CD4-positive, alpha-beta T cell treated with Interleukin-6 for 4 hours (primary cell): Measurements from ENCODE around the gene C22orf23.

Experiments used
- DNase-seq: peaks from one replicate; pipeline ENCODE4 v3.0.0-alpha.2; 2020; ENCODE audit warnings: mixed read lengths

C22orf23 gene

DNA sequence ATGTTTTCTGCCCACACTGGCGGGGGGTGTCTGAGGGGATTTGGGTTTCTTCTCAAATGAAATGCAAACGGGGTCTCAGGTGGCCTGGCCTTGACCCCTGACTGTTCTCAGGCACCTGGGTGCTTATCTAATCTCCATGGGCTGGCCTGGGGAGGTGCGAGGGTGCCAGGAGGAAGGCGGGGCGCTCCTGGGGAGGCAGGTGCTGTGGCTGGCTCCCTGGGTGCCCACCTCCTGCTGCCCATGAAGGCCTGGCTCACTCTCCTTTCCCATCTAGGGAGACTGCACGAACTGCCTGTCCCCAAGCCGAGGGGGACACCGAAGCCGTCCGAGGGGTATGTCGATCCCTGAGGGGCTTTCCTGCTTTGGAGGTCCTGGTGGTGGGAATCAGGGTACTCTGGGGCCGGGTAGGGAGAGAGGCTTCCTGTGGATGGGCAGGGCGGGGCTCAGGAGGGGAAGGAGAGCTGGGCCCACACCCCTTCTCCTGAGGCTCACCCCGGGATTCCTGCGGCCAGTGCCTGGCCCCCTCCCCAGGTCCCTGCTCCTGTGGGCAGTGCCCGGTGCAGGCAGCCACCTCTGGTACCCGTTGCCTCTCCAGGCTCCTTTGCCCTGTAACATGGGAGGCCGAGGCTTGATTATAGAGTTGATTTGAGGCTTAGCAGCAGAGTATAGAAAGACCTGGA, 28.9 kb downstream of the C22orf23 start:
- DNase-seq: no peak

DNA sequence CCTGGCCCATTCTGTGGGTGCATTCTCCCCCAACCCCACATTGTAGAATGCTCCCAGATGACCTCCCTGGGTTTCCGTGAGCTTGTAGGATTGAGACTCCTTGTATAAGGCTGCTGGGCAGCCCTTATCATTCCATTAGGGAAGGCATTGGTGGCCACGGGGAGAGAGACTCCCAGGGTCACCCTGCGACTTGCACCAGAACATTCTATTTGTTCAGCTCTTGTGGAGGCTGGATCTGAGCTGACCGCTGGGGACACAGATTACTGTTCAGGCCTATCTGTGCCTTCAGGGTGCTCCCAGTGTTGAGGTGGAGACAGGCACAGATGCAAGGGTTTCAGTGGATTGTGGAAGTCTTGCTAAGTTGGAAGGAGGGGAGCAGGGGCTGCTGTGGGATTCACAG, 29.5 kb downstream of the C22orf23 start:
- DNase-seq: no peak

DNA sequence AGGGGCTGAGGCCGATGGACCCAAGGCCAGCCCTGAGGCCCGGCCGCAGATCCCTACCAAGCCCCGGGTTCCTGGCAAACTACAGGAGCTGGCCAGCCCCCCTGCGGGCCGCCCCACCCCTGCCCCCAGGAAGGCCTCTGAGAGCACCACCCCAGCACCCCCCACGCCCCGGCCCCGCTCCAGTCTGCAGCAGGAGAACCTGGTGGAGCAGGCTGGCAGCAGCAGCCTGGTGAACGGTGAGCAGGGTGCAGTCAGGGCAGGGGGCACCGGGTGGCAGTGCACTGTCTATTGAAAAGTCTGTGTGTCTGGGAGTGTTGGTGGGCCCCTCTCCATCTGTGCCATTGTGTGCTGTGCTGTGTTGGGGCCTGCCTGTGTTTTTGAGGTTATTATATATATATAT, 31.2 kb downstream of the C22orf23 start:
- DNase-seq: no peak

DNA sequence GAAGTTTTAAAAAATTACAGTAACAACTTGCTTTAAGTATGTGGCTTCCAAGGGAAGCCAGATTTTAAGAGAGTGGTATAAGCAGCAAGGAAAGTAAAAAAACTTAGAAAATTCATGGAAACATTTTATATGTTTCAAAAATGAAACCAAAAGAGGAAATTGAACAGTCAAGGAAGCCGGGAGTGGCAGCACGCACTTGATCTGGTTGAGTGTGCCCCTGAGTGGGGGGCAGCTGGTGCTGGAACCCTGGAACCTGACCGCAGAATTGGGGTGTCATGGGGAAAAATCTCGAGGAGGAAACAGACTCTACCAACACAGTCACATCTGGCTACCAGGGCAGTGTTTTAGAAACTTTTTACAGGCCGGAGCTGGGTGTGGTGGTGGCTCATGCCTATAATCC, 33.3 kb downstream of the C22orf23 start:
- no peak for DNase-seq

DNA sequence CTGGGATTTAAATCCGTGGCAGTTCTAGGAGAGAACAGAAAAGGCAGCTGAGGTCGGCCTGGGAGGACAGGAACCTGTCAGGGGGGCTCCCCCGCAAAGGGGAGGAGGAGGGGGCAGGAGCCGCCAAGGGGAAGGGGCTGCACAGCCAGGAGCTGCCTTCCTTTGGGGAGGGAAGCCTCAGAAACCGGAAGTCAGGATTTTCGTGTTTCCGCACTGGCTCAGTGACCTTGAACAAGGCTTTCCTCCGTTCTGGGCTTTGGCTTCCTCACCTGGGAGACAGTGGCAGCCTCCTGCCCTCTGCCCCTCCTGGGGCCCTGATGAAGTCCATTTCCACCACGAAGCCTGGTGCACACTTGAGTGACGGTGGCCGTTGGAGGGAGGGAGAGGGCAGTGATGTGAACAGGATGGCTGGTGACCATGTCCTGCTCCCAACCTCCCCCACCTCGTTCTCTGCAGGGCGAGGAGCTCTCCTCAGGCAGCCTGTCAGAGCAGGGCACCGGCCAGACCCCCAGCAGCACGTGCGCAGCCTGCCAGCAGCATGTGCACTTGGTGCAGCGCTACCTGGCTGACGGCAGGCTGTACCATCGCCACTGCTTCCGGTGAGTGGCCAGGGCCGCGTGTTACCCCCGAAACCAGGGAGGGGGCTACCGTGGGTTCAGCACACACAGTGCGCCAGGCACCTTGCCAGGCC, 34.7 kb downstream of the C22orf23 start:
- no peak for DNase-seq

DNA sequence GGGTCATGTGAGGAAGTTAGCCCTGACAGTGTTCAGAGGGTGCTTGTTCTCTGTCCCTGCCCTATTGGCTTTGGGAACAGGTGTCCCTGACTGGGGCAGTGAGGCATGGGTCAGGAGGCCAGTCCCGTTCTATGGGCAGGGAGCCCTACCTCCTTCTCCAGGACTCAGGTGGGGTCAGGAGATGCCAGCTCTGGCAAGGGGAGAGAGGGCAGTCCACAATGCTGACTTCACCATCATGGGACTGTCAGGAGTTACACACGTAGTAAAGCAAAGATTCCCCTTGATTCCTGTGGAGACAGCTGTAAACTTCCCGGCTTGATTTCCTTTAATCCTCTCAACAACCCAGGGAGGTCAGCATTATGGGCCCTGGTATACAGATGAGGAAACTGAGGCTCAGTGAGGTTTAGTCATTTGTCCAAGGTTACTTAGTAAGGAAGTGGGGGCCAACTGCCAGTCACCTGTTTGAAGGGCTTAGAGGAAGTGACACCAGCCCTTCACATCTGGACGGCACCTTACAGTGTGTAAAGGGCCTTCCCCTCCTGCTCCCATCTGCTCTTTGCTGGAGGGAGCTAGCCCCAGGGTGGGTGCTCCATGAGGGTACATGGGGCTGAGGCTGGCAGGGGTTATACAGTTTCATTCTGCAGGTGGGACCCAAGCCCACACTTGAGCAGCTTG, 35.4 kb downstream of the C22orf23 start:
- DNase-seq: no peak

DNA sequence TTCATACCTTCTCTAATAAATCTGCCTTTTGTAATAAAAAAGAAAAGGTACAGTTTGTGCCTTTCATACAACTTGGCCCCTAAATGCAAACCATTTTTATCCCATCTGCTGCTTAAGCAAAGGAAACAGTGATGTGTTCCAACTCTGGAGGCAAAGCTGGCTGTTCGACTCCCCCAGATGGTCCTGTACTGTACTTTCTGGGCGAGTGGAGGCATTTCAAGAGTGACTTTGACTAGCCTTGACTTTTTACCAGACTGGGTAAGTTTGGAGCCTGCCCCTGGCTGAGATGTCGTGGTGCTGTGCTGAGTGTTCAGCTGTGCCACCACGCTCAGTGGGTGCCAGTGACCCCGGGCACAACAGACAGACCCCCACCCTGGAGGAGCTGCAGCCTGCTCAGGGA, 37.1 kb downstream of the C22orf23 start:
- DNase-seq: no peak

DNA sequence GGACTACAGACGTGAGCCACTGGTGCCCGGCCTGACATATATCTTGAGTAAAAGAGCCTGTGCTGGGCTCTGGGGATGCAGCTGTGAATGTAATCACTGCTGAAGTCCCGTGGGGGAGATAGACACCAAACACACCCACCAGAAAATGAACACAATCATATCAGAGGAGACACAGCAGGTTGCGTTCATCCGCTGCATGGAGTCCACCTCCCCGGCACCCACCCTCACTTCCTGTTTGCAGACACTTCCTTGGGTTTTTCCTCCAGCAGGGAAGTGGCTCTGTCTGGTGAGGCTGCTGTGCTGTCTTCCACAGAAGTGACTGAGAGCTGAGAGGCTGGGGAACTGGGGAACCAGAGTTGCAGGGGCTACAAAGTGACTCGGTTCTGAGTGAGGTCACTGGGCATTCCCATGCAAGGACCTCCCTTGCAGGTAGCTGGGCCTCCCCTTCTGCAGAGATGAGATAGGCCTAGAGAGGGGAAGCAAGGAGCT, 40.1 kb downstream of the C22orf23 start:
- no peak for DNase-seq

DNA sequence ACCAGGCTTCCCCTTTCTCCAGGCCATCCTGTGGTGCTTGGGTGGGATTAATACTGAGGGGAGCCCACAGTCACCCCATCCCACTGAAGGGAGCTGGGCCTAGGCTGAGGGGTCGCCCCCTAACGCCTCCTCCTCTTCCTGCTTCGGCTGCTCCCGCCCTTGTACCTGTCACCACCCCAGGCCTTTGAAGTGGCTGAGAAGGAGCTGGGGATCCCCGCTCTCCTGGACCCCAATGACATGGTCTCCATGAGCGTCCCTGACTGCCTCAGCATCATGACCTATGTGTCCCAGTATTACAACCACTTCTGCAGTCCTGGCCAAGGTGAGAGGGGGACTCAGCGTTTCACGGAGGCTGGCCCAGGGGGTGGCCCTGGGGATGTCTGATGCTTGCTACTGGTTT, 41.2 kb downstream of the C22orf23 start:
- DNase-seq: no peak

DNA sequence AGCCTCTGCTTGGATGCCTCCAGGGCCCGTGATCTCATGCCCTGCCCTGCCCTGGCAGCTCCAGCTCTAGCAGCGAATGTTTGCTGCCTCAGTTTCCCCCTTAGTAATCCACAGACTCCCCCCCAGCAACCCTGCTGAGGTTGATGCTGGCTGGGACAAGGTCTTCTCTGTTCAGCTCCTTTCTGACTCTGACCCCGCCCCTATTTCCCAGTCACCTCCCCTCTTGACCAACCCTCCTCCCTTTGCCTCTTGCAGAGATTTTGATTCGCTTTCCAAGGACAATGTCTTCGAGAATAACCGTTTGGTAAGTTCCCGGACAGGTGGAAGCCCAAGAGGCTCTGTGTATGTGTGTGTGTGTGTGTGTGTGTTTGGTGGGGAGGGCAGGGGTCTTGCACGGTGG, 41.7 kb downstream of the C22orf23 start:
- DNase-seq: no peak

DNA sequence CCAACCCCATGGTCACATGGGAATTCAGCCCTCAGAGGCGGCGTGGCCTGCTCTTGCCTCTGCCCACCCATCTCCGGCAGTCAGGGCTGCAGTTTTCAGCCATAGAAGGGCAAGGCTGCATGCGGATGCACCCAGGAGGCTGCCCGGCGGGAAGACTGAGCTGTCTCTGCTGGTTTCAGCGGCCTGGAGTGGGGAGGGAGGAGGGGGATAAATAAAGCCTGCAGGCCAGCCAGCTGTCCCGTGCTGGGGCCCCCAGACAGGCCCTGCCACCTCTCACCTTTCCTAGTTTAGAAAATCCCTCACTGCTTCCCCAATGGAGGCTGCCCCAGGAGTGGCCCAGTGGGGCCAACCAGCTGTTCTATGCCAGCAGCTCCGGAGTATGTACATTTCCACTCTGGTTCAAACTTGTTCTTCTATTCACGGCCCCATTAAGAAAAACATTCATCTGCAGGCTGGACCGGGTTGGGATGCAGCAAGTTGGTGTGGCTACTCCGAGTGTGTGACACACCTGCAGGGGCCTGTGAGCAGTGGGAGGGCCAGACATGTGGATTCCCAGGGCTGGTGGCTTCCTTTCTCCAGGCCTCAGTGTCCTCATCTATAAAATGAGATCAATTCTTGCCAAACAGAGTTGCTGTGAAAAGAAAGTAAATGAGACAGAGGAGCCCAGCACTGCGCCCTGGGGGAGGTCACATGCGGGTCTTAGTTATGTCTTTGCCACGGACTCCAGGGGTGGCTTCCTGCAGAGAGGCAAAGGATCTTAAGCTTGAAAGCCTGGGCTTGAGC, 42.3 kb downstream of the C22orf23 start:
- no peak for DNase-seq

DNA sequence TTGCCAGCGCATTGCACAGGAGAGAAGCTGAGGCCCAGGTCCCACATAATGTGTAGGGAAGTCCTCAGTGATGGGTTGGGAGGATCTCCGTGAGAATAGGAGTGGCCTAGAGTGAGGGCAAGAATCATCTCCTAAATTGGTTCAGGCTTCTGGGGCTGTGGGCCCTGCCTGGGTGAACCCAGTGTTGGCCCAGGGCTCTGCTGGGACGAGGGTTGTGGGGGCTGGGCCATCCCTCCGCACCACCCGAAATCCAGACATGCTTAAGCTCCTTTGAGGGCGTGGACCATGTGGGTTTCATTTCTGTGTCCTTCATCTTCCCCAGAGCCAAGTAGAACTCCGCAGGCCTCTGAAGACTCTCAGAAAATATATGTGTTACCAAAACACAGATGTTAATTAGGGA, 43.6 kb downstream of the C22orf23 start:
- DNase-seq: no peak

DNA sequence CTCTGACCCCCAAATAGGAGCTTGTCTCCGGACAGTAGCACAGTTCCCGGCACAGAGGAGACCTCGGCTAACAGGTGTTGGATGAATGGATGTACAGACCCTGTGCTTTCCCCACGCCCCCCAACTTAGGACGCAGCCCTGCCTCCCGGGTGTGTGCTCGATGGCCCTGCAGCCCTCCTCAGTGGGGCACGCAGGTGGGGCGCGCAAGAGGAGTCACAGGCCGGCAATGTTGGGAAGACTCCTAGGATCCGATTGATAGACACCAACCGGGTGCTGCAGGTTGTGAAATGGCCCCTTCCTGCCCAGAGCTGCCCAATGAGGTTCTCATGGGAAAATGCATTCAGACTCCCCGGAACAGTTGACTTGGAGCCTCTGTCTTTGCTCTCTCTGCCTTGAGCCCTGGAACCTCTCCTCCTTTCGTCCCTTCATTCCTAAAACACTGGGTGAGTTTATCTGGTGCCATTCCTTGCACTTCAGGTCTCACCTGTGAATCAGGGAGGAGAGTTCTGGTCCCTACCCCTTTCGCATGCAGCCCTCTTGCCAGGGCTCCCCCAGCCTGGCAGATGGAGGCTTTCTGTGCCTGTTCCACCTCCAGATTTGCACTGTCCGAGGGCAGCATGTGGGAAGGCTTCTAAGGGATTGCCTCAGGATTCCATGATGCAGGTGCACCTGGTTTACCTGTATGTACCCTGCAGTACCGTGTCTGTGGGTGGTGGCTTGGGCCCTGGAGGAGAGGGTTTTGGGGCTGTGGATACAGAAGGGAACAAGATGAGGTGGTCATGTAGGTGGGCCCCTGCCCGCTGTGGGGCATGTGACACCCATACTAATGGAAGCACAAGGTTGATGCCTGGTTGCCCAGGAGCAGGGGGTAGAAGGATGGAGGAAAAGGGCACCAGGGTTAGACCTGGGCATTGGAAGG, 46.1 kb downstream of the C22orf23 start:
- no peak for DNase-seq

DNA sequence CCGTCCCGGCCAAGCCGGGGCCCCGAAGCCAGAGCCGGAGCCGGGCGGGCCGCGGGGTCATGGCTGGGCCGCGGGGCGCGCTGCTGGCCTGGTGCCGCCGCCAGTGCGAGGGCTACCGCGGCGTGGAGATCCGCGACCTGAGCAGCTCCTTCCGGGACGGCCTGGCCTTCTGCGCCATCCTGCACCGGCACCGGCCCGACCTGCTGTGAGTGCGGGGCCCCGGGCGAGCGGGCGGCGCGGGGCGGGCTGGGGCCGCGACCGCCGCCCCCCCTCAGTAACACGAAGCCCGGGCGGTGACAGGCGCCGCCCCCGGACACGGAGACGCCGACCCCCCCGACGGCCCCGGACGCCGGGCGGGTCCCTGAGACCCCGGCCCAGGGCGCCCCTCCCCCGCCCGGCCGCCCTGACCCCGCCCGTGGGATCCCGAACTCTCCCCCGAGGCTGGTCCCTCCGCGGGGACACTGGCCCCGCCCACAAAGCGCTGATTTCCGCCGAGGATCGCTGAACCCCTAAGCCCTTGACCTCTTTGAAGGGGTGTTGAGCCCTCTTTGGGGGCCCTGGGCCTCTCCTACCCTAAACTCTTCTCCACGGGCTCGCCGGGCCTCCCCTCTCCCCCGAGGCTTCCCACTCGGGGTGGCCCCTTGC, 46.9 kb downstream of the C22orf23 start:
- DNase-seq: peak; percentile 58

DNA sequence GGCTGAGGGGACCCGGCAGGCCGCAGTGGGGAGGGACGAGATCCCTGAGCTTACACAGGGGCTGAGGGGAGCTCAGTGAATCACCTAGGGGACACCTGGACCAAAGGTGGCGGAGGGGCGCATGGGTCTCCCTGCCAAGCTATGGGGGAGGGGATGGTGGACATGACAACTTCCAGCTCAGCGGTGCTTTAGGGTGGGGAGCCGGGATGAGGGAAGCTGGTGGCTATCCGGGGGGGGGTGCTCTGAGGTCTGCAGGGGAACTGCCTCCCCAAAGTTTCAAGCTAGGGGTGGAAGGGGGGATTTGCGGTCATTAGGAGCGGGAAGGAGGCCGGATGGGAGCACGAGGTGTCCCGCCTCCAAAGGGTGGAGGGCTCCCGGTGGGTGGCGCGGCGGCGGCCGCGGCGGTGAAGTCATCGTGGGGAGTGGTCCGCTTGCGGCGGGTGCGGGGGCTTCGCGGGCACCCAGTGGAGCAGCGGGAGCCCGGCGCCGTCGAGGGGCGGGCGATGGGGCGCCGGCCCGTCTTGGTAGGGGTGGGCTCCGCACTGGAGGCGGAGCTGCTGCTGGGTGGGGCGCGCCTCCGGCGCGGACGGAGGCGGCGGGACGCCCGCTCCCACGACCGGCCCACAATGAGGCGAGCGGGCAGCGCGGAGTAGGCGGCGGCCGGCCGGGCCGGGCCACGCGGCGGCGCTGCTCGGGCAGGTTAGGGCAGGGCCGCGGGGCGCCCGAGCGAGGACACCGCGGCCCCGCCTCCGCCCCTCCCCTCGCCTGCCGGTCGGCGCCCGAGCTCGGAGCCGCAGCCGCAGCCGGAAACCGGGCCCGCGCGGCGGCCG, 47.7 kb downstream of the C22orf23 start, which contains the start of gene MICALL1:
Gene MICALL1, plus strand, starts transcription at position 764 of the 830 bp plus-strand sequence. CDS start 126 bp downstream, outside the sequence.
- DNase-seq: peak; percentile 82

DNA sequence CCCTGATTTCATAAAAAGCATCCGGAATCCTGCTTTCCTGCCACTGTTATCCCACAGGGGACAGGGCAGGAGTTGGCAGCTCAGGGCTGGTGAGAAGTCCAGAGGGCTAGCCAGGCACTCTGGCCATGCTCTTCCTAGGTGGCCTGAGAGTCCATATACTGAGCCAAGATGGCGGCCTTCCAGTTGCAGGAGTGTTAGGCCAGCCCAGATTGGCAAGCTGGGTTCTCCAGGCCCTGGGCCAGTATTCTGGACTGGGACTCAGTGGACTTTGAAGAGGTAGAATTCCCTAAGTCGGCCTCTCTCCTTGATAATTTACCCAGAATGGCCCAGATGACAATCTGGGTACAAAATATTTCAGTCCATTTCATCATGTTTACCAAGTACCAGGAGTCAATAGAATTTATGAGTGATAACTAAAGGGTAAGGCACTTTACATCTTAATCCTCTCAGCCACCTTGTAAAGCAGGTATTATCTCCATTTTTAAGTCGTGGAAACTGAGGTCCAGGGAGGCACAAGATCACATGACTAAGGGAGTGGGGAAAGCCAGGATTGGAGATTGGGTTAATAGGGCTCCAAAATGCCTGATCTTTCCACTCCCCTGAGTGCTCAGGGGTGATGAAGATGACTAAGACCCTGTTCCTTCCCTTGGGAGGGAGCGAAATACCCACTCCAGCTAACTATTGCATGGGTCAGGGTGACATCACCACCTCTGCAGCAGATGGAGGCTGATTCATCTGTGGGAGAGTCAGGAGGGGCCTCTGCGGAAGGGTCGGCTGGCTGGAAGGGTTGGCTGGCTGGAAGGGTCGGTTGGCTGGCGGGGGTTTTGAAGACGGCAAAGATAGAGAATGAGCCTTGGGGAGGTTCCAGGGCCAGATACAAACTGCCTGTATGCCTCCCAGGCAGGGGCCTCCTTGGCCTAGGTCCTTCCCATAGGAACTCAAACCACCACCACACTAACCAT, 48.5 kb downstream of the C22orf23 start:
- DNase-seq: no peak

DNA sequence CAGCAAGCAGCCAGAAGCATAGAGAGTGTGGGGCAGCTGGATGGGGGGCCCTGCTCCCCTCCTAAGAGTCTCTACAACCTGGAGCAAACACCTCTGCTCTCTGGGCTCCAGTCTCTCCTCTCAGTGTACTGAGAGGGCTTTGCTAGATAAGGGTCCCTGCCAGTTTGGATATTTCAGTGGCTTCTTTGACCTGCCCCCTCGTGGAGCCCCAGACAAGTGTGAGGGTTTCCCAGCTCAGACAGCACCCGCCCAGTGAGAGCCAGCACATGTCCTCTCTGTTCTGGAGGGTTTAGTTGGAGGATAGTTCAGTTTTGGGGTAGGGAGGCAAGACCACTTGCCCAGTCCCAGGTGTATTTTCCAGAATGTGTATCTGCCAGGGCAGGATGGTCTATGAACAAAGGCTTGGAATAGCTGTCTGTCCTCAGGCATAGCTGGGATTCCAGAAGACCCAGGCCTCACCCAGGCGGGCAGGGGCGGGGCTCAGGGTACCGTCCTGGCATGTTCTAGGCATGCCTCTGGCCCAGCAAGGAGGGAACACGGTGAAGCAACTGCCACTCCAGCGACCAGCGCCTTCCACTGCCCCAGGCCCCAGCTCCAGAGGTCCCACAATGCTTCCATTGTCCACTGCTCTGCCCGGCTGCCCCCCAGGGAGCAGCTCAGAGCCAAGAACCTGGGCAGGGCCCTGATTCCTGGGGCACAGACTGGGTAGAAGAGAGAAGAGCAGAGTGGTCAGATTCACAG, 54.8 kb downstream of the C22orf23 start:
- no peak for DNase-seq

DNA sequence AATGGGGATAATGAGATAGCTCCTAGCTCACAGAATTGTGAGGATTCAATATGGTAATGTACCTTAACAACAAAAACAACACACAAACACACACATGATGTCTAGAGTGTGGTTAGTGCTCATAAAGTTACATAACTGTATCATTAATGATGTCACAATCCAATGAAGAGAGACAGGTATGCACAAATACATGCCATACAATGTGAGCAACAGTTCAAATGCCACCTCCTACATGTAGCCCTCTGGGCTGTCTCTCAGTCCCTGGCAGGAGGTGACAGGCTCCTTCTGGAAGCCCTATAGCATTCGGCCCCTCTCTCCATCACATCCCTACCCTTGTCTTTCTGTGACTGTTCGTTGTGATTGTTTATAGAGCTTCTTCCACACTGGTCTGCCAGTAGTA, 55.6 kb downstream of the C22orf23 start:
- no peak for DNase-seq

DNA sequence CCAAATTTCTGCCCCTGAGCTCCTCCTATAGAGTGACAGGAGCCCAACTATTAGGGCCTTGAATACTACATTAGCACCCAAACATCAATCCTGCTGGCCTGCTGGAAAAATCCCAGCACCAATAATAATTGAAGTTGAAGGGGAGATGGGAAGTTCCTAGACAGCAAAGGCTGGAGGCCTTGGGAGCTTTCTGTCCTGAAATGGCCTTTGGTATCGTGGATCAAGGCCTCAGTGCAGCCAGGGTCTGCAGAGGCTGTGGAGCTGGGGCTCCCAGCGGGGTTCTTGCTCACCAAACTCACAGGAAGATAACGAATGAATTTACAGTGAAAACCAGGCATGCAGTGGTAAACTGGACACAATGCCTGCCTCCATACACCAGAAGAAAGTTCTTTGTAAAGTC, 56.5 kb downstream of the C22orf23 start:
- no peak for DNase-seq
